ENCODE measurements around the gene UBE2QL1. TPM values are rescaled to one million over a fixed set of nuclear protein-coding genes. Genes with fewer than 3 reads are reported as not detected.

Gene UBE2QL1
- total RNA-seq, 2 donors from 2014 or later = 5.6 to 7.8 TPM

DNA sequence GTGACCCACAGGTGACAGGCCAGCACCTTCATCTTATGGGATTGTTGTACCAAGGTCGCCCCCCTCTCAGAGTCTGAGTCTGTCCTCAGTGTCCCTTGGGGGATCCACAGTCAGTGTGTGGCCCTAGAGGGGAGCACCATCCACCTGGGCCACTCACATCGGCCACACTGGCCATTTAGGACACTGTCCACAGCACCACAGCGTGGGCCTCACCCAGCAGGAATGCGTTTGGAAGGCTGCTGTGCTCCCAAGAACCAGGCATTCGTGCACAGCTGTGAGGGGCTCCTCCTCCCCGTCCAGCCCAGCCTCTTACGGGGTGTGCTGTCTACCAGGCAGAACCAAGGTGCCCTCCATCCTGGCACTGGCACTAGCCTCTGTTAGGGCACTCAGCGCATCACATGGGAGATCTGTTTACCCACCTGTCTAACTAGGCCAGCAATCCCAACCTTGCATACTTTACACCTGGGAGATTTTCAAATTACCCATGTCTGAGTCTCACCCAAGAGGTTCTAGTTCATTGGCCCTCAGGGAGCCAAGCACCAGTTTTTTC is 24.5 kb upstream of the UBE2QL1 start:
- DNase-seq = no peak
- ATAC-seq = no peak
- intact Hi-C loops (cut with DNase I) = no loop called here

DNA sequence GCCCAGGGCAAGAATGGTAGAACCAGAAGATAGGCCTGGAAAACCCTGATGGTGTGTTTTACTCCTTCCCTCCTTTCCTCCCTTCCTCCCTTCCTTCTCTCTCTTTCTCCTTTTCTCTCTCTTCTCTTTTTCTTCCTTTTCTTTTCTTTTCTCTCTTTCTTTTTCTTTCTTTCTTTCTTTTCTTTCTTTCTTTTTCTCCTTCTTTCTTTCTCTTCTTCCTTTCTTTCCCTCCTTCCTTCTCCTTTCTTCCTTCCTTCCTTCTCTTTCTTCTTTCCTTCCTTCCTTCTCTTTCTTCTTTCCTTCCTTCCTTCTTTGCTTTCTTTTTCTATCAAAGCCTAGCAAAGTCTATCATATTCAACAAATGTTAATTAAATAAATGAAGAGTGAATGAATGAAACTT is 24.0 kb upstream of the UBE2QL1 start:
- no peak for DNase-seq
- no peak for ATAC-seq
- intact Hi-C loops (cut with DNase I) = no loop called here

DNA sequence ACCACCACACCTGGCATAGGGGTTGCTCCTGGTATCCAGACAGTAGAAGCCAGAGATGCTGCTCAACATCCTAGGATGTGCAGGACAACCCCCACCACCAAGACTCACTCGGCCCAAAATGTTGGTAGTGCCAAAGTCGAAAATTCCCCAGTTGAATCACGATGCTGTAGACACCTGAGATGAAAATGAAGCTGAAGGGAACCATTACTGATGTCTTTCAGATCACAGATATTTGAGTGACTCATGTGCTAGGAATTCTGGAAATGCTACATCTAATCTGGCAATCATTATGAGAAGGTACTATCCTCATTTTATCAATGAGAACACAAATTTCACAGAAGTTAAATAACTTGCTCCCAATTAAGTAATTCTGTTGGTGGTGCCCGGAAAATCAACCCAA is 21.0 kb upstream of the UBE2QL1 start:
- ATAC-seq (no peak), DNase-seq (no peak)
- intact Hi-C loops (cut with DNase I) = no loop called here

DNA sequence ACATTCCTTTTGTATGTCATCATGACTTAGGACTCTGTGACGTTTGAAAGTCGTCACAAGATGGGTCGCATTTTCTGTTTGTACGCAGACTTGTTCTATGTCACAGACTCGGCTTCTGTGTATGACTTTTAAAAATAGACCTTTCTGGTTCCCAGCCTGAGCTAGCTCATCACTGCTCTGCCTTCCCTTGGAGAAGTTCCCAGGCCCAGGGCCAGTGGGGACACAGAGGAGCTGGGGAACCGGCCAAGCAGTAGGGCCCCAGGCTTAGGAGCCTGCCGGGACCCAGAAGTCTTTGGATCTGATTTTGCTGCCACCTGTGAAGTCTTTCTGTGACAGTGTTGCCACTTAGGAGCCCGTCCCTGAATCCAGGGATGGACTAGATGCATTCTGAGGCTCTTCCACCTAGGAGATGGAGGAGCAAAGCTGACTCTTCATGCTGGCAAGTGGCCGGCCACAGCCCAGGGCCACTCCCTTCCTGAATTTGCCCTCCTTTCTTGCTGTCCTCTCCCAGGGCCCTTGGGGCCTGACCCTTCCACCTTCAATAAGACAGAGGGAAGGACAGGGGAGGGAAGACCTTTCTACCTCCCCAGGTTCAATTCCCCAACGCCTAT is 18.1 kb upstream of the UBE2QL1 start:
- ATAC-seq = peak; percentile 91 to 93
- intact Hi-C loops (cut with DNase I) = loop anchor here in 1 of 2 donors (5.0 to 10.0 kb wide), 2 partner anchors 53 to 936 kb away; partner anchors contain the start of gene MED10
- peak; percentile 63 for DNase-seq

DNA sequence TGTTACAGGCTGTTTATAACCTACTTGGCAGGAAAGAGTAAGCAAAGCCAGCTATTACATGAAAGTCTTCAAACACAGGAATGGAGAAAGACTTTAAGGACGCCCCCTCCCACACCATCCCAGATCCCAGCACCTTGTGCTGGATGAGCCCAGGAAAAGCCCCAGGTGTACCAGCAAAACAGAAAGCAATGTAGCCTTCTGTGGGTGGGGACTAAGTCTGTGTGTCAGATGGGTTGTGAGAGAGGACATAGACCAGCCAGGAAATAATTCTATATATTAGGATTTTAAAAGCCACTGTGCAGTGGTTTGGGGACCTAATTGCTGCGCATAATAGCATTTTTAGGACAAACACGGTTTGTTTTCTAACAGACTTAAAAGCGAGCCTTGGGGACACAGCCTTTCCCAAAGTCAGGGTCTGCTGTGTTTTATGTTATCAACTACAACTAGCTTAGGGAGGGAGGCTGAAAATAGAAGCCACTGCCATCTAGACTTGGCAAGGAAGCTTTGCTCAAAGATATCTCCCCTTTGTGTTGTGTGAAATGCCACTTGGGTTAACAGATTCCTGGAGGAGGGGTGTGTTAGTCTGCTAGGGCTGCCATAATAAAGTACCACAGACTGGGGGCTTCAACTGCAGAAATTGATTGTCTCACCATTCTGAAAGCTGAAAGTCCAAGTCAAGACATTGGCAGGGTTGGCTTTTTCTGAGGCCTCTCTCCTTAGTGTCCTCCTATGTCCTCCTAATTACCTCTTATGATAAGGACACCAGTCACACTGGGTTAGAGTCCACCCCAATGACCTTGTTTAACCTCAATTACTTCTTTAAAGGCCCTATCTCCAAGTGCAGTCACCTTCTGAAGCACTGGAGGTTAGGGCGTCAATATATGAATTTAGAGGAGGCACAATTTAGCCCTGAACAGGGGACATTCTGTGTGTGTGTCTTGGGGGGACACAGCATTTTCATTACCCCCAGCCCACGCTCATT is 17.2 kb upstream of the UBE2QL1 start:
- intact Hi-C loops (cut with DNase I) = loop anchor here in 1 of 2 donors (5.0 to 10.0 kb wide), 2 partner anchors 54 to 937 kb away; partner anchors contain the start of gene MED10
- DNase-seq (no peak), ATAC-seq (peak; percentile 71 to 74)

DNA sequence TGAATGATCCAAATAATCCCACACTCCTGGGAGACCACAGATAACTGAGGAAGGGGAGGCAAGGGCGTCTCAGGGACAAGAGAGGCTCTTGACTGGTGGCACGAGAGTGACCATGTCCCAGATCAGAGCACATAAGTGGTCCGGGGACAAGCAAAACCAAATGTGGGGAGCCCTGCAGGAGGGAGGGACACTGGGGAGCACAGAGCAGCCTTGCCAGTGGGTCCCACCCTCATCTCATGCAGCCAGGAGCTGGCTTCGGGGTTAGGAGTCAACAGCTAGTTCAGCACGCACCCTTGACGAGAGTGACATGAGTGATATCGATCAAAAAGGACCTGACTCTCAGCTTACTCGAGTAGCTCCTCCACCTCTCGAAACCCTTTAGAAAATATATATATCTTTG is 16.5 kb upstream of the UBE2QL1 start:
- intact Hi-C loops (cut with DNase I) = loop anchor here in 1 of 2 donors (5.0 to 10.0 kb wide), 2 partner anchors 55 to 937 kb away; partner anchors contain the start of gene MED10
- no peak for DNase-seq
- ATAC-seq = no peak

DNA sequence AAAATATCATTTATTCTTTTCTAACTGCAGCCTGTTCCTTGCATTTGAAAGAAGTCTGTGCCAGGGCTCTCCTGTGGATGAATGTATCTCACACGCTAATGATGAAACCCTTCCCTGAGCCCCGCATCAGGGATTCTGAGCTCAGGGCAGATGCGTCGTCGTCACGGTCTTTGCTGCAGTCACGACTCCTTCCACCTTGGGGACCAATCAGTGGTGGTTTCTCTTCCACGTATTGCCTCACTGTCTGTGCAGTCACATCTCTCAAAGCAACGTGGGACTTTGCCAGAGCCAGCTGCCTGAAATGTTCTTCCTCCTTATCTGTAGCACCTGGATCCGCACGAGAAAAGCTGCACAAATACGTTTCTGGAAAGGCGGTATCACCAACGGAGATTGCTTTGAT is 13.9 kb upstream of the UBE2QL1 start:
- intact Hi-C loops (cut with DNase I) = loop anchor here in 1 of 2 donors (5.0 to 10.0 kb wide), 2 partner anchors 57 to 940 kb away; partner anchors contain the start of gene MED10
- DNase-seq (no peak), ATAC-seq (no peak)

DNA sequence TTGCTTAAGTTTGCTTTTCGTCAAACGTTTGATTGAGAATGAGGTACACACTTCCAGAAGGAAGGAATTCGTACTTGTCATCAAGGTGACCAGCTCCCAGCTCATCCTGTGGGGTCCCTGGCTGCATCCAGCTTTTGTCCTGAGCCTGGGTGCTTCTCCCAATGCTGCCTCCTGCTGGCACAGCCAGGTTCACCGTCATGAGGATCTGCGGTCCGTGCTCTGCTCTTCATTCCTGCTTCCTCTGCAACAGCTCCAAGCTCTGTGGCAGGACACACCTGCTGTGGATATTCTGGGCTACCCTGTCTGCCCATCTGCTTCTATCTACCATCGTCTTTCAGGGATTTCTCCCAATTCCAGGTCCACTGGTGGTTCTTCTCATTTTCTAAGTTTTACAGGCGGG is 13.3 kb upstream of the UBE2QL1 start:
- no peak for DNase-seq
- intact Hi-C loops (cut with DNase I) = loop anchor here in 1 of 2 donors (10.0 kb wide), 1 partner anchor 941 kb away; no protein-coding TSS in a partner anchor

DNA sequence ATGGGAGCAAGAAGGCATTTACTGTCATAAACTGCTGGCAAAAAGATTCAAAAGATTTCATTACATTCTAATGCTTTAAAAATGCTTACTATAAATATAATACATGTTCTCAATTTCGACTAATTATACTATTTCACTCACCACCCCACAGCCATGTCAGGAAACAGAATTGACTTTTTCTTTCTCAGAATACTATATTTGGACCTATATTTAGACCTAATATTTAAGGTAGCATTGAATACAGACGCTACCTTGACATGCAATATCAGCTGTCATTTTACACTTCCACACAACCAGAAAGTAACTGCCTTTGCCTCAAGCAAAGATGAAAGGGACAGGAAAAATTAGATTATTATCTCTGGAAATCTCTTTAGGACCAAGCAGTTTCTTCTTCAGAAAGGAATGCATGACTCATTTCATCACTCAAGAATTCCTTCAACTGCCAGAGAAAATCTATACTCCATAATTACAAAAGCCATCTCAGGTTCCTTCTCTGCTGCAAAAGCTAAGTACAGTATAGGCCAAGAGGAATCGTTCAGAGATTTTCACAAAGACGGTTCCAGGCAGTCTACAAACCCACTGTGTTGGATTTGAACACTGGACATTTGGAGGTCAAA is 11.8 kb upstream of the UBE2QL1 start:
- ATAC-seq = no peak
- intact Hi-C loops (cut with DNase I) = loop anchor here in 1 of 2 donors (10.0 kb wide), 1 partner anchor 942 kb away; no protein-coding TSS in a partner anchor
- no peak for DNase-seq

More for the DNA sequence above, 13.3 kb upstream of the UBE2QL1 start:
- ATAC-seq = no peak

DNA sequence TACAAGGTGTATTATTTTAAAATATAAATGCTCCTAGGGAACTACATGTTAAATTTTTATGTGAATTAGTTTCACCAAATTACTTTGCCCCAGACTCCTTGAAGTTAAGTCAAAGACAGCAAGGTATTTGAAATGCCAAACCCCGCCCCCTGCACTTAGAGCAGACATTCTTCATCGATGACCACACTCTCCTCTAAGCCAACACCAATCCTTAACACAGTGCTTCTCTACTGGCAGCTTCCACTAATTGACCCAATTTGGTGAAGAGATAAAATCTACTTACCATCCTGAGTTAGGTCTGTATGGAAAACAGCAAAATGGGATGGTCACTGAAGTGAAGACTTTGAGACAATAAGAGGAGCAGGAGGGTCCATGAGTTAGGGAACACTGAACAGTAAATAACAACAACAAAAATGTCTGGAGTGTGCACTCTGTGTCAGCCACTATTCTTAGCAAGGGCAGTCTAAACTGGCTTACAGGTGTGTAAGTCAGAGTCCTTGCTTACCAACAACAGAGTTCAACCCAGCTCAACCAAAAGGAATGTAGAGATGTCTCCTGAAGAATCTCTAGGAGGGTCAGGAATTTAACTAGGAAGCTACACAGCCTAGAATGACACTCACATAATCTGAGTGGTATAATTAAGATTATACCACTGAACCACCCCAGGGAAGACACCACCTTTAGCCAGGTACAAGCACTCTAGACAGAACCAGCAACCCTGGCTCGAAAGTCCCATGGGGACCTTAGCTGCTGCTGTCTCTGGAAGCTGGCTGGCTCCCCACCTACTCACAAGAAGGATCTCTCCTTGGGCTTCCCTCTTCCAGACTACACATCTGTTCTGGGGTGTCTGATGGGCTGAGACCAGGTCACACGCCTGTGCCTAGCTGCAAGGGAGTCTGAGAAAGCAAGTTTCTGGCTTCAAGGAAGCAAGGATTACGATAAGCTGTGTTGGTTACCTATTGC is 8.8 kb upstream of the UBE2QL1 start:
- ATAC-seq (peak in 1 of 2 donors; percentile 45), DNase-seq (no peak)
- intact Hi-C loops (cut with DNase I) = loop anchor here in 1 of 2 donors (10.0 kb wide), 1 partner anchor 945 kb away; no protein-coding TSS in a partner anchor

DNA sequence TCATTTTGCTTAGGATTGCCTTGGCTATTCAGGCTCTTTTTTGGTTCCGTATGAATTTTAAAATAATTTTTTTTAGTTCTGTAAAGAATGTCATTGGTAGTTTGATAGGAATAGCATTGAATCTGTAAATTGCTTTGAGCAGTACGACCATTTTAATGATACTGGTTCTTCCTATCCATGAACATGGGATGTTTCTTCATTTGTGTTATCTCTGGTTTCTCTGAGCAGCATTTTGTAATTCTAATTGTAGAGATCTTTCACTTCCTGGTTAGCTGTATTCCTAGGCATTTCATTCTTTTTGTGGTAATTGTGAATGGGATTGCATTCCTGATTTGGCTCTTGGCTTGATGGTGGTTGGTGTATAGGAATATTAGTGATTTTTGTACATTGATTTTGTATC is 6.3 kb upstream of the UBE2QL1 start:
- DNase-seq = no peak
- no peak for ATAC-seq
- intact Hi-C loops (cut with DNase I) = no loop called here

DNA sequence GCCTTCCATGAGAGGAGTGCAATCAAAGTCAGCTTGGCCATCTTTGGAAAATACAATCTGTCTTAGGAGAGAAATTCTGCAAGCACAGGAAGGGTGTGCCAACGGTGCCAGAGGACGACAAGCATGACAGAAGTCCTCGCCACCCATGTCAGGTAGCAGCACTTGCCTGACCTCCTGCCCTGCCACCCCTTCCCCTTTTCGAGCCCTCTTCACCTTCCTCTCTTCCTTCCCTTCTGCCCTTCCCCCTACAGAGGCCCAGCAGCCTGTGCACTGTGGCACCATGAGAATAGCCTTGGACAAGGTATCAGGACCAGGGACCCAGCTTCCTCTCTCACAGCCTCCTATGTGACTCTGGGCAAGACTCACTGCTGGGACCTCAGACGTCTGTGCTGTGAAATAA is 5.3 kb upstream of the UBE2QL1 start:
- DNase-seq (no peak), ATAC-seq (no peak)
- intact Hi-C loops (cut with DNase I) = no loop called here

DNA sequence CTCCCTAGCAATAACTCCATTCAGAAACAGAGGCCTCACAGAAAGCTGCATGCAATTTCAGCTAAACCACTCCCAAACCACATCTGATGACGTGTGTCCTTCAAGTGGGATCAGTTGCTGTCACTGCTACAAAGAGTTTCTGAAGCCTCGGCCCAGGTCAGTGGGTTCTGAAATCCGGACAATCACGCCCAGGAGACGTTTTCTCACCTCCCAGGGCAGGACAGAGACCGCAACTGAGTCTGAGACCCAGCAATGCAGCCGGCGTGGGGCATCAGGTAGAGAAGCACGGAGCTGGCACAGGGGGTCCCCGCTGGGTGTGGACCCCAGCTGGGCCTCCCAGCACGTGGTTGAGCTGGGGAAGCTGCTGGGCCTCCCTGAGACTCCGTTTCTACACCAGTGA is 2.6 kb upstream of the UBE2QL1 start:
- no peak for ATAC-seq
- intact Hi-C loops (cut with DNase I) = no loop called here
- DNase-seq = no peak

DNA sequence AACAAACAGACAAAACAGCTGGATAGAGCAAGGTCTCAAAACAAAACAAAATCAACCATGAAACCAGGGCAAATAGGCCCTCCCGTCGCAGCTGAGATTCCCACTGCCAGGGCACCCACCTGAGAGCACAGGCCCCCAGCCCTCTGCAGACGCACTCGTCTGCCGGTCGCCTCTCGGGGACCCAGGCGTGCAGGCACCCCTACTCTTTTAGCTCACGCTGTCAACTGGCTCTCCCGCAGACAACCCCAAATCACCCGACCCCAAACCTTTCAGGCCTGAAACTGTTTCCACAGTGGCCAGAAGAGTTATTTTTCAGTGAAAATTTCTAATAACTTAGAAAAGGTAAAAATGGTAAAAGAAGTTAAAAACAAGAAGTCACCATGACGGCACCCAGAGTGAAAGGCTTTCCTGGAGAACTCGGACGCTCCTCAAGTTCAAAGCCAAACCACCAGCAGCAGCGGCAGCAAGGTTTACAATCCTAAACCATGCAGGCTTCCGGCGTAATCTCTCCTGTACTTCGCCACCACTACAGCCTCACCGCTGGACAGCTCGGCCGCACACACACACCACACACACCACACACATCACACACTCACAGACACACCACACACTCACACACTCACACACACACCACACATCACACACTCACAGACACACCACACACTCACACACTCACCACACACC is 1.9 kb upstream of the UBE2QL1 start:
- intact Hi-C loops (cut with DNase I) = no loop called here
- no peak for ATAC-seq
- DNase-seq = no peak

DNA sequence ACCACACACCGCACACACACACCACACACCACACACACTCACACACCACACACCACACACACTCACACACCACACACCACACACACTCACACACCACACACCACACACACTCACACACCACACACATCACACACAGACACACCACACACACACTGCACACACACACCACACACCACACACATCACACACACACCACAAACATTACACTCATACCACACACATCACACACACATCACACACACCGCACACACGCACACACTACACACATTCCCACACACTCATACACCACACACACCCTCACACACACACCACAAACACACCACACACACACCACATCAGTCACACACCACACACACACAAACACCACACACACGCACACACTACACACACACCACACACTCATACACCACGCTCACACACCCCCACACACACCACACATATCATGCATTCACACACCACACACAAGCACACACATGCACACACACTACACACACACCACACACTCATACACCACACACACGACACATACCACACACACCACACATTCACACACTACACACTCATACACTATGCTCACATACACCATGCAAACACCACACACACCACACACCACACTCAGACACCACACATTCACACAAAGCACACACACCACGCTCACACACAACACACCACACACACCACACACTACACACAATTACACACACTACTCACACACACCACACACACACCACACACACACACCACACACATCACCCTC is 1.1 kb upstream of the UBE2QL1 start:
- ATAC-seq (no peak), DNase-seq (no peak)
- intact Hi-C loops (cut with DNase I) = no loop called here

DNA sequence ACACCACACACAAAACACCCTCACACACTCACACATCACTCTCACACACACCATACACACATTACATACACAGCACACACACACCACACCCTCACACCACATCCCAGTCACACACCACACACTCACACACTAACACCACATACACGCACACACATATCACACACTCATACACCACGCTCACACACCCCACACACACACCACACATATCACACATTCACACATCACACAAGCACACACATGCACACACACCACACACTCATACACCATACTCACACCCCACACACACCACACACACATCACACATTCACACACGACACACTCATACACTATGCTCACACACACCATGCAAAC is 543 bp upstream of the UBE2QL1 start:
- DNase-seq = no peak
- no peak for ATAC-seq
- intact Hi-C loops (cut with DNase I) = no loop called here
